Measurements from ENCODE around the gene CLCF1. TPM values are rescaled to one million over a fixed set of nuclear protein-coding genes. Genes with fewer than 3 reads are reported as not detected.

Gene CLCF1
- total RNA-seq, 2 donors from 2014 or later, result 1.7 to 4.0 TPM

- no peak overlapping the region for H3K27ac ChIP-seq
- no peaks in the 10 kb centered on the region for H3K9me3 ChIP-seq
- no peak for TF ChIP-seq CTCF (IDR thresholded peaks at IDR 0.05)
- H3K9ac ChIP-seq (ENCODE audit: low read depth in 2 of 2, low read length in 2 of 2), result no peak overlapping the region
- intact Hi-C loops (cut with DNase I), result no loop called here
- no peaks in the 10 kb centered on the region for H3K27me3 ChIP-seq
- no peaks in the 10 kb centered on the region for H3K36me3 ChIP-seq
- H3K4me3 ChIP-seq, result no peak overlapping the region
- H3K4me1 ChIP-seq, result peaks cover 21% of the 10 kb centered on the region
- no peak for DNase-seq
Observed at GRCh38 chr11:67369275-67369674, 4.1 kb downstream of the CLCF1 start.

GRCh38 chr11:67368621-67369020 lies 4.8 kb downstream of the CLCF1 start:
- Histone ChIP-seq H3K36me3 (no peaks in the 10 kb centered on the region), H3K4me3 (no peak overlapping the region), H3K27me3 (no peaks in the 10 kb centered on the region), H3K9me3 (no peaks in the 10 kb centered on the region), H3K9ac (ENCODE audit: low read depth in 2 of 2, low read length in 2 of 2) (no peak overlapping the region), H3K4me1 (peaks cover 21% of the 10 kb centered on the region), H3K27ac (no peak overlapping the region)
- intact Hi-C loops (cut with DNase I), result no loop called here
- no peak for DNase-seq
- no peak for TF ChIP-seq CTCF (IDR thresholded peaks at IDR 0.05)

GRCh38 chr11:67367761-67368227 lies 5.6 kb downstream of the CLCF1 start:
- no peak for TF ChIP-seq CTCF (IDR thresholded peaks at IDR 0.05)
- no peak overlapping the region for H3K4me3 ChIP-seq
- intact Hi-C loops (cut with DNase I), result no loop called here
- H3K36me3 ChIP-seq, result no peaks in the 10 kb centered on the region
- H3K9me3 ChIP-seq, result no peaks in the 10 kb centered on the region
- peaks cover 21% of the 10 kb centered on the region for H3K4me1 ChIP-seq
- no peaks in the 10 kb centered on the region for H3K27me3 ChIP-seq
- no peak overlapping the region for H3K27ac ChIP-seq
- no peak for DNase-seq
- H3K9ac ChIP-seq (ENCODE audit: low read depth in 2 of 2, low read length in 2 of 2), result no peak overlapping the region

- TF ChIP-seq CTCF (IDR thresholded peaks at IDR 0.05), result no peak
- H3K4me1 ChIP-seq, result peaks cover 21% of the 10 kb centered on the region
- H3K27me3 ChIP-seq, result no peaks in the 10 kb centered on the region
- no peak overlapping the region for H3K27ac ChIP-seq
- H3K4me3 ChIP-seq, result no peak overlapping the region
- no peaks in the 10 kb centered on the region for H3K9me3 ChIP-seq
- H3K9ac ChIP-seq (ENCODE audit: low read depth in 2 of 2, low read length in 2 of 2), result no peak overlapping the region
- peak; percentile 60 for DNase-seq
- intact Hi-C loops (cut with DNase I), result no loop called here
- no peaks in the 10 kb centered on the region for H3K36me3 ChIP-seq
Observed at GRCh38 chr11:67366961-67367760, 6.2 kb downstream of the CLCF1 start.

- TF ChIP-seq CTCF (IDR thresholded peaks at IDR 0.05), result no peak
- H3K27me3 ChIP-seq, result no peaks in the 10 kb centered on the region
- H3K4me3 ChIP-seq, result no peak overlapping the region
- no peak for DNase-seq
- H3K4me1 ChIP-seq, result peaks cover 15% of the 10 kb centered on the region
- intact Hi-C loops (cut with DNase I), result no loop called here
- H3K9ac ChIP-seq (ENCODE audit: low read depth in 2 of 2, low read length in 2 of 2), result no peak overlapping the region
- no peak overlapping the region for H3K27ac ChIP-seq
- no peaks in the 10 kb centered on the region for H3K36me3 ChIP-seq
- no peaks in the 10 kb centered on the region for H3K9me3 ChIP-seq
Observed at GRCh38 chr11:67366546-67366945, 6.9 kb downstream of the CLCF1 start.

Measured in colonic mucosa (tissue), 4 donors.